ENCODE measurements around the gene MCF2. TPM values are rescaled to one million over a fixed set of nuclear protein-coding genes. Genes with fewer than 3 reads are reported as not detected.

MCF2 gene
- polyA plus RNA-seq, 1 donor from 2014 or later = 16.0 TPM

DNA sequence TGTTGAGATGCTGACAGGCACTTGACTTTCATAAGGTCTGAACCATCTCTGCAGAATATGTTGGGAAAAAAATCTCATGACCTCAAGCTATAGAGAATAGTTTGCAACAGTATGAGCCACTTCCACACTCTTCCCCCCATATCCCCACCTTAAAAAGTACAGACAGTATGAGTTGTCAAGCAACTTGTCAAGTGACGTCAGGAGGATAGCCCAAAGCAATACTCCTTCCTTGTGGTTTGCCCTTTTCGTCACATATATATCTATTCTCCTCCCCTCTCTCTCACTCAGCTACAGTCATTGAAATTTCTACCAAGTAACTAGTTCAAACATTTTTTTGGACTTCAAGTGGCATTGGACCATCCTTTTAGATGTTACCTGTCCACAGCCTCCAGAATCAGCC, 67.7 kb downstream of the MCF2 start:
- no peaks in the 10 kb centered on the region for H3K9me2 ChIP-seq (ENCODE audit: insufficient read depth, low read length)
- H3K36me3 ChIP-seq (ENCODE audit: insufficient read depth, low read length) = no peaks in the 10 kb centered on the region
- H3K4me3 ChIP-seq (ENCODE audit: low read length) = no peak overlapping the region

DNA sequence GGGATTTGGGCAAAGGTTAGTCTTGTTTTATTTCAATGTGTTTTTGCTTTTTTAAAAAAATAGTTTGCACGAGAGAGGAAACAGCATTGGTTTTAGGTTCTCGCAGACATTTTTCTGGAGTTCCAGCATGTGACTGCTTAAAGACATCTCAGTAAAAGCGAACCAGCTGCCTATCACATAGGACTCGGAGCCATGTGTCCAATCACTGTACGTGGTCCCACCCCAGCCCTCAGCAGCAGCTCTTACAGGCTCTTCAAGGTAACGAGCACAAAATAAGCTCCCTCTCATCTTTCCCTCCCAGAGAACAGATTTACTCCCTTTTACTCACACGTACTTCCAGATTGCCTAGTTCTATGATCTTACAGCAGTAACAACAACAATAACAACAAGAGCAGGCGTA, 68.7 kb downstream of the MCF2 start:
- H3K27me3 ChIP-seq (ENCODE audit: insufficient read depth, low read depth, low read length) = no peaks in the 10 kb centered on the region
- no peak overlapping the region for H3K4me3 ChIP-seq (ENCODE audit: low read length)
- H3F3A ChIP-seq (ENCODE audit: insufficient read depth, low read length, poor library complexity, severe bottlenecking) = no peaks in the 10 kb centered on the region
- no peaks in the 10 kb centered on the region for H4K20me1 ChIP-seq (ENCODE audit: insufficient read depth)
- no peak overlapping the region for H3K4me2 ChIP-seq (ENCODE audit: low read length)
- H3K9me2 ChIP-seq (ENCODE audit: insufficient read depth, low read length) = no peaks in the 10 kb centered on the region
- TF ChIP-seq SMC3 (conservative IDR thresholded peaks at IDR 0.05; ENCODE audit: poor library complexity) = no peak
- no peak for TF ChIP-seq EP300 (conservative IDR thresholded peaks at IDR 0.05; ENCODE audit: poor library complexity, severe bottlenecking)
- no peak for TF ChIP-seq POLR2AphosphoS5 (IDR thresholded peaks at IDR 0.05)
- TF ChIP-seq, protein P1, sequence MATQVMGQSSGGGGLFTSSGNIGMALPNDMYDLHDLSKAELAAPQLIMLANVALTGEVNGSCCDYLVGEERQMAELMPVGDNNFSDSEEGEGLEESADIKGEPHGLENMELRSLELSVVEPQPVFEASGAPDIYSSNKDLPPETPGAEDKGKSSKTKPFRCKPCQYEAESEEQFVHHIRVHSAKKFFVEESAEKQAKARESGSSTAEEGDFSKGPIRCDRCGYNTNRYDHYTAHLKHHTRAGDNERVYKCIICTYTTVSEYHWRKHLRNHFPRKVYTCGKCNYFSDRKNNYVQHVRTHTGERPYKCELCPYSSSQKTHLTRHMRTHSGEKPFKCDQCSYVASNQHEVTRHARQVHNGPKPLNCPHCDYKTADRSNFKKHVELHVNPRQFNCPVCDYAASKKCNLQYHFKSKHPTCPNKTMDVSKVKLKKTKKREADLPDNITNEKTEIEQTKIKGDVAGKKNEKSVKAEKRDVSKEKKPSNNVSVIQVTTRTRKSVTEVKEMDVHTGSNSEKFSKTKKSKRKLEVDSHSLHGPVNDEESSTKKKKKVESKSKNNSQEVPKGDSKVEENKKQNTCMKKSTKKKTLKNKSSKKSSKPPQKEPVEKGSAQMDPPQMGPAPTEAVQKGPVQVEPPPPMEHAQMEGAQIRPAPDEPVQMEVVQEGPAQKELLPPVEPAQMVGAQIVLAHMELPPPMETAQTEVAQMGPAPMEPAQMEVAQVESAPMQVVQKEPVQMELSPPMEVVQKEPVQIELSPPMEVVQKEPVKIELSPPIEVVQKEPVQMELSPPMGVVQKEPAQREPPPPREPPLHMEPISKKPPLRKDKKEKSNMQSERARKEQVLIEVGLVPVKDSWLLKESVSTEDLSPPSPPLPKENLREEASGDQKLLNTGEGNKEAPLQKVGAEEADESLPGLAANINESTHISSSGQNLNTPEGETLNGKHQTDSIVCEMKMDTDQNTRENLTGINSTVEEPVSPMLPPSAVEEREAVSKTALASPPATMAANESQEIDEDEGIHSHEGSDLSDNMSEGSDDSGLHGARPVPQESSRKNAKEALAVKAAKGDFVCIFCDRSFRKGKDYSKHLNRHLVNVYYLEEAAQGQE (IDR thresholded peaks at IDR 0.05; ENCODE audit: borderline replicate concordance) = no peak
- TF ChIP-seq RAD21 (conservative IDR thresholded peaks at IDR 0.05) = no peak
- no peak for TF ChIP-seq TAF1 (IDR thresholded peaks at IDR 0.05; ENCODE audit: low read depth)
- TF ChIP-seq, protein P2, sequence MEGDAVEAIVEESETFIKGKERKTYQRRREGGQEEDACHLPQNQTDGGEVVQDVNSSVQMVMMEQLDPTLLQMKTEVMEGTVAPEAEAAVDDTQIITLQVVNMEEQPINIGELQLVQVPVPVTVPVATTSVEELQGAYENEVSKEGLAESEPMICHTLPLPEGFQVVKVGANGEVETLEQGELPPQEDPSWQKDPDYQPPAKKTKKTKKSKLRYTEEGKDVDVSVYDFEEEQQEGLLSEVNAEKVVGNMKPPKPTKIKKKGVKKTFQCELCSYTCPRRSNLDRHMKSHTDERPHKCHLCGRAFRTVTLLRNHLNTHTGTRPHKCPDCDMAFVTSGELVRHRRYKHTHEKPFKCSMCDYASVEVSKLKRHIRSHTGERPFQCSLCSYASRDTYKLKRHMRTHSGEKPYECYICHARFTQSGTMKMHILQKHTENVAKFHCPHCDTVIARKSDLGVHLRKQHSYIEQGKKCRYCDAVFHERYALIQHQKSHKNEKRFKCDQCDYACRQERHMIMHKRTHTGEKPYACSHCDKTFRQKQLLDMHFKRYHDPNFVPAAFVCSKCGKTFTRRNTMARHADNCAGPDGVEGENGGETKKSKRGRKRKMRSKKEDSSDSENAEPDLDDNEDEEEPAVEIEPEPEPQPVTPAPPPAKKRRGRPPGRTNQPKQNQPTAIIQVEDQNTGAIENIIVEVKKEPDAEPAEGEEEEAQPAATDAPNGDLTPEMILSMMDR (IDR thresholded peaks at IDR 0.05; ENCODE audit: poor library complexity, severe bottlenecking) = no peak
- no peak for TF ChIP-seq MXI1 (conservative IDR thresholded peaks at IDR 0.05; ENCODE audit: poor library complexity, severe bottlenecking)
- TF ChIP-seq EZH2 (IDR thresholded peaks at IDR 0.05; ENCODE audit: borderline replicate concordance, insufficient read depth, low read length, poor library complexity, severe bottlenecking) = no peak
- no peaks in the 10 kb centered on the region for H3K36me3 ChIP-seq (ENCODE audit: insufficient read depth, low read length)
- H3K79me2 ChIP-seq (replicated peaks; ENCODE audit: insufficient read depth, low read length) = no peaks in the 10 kb centered on the region
- H2AFZ ChIP-seq (ENCODE audit: low read depth, low read length) = no peak overlapping the region
- H3K27ac ChIP-seq (ENCODE audit: low read length) = no peak overlapping the region
- no peaks in the 10 kb centered on the region for H3K9me3 ChIP-seq (ENCODE audit: low read length)
- H3K9ac ChIP-seq (ENCODE audit: low read length) = no peak overlapping the region

More for the DNA sequence above, 67.7 kb downstream of the MCF2 start:
- Histone ChIP-seq H3K79me2 (replicated peaks; ENCODE audit: insufficient read depth, low read length) (no peaks in the 10 kb centered on the region), H3K27ac (ENCODE audit: low read length) (no peak overlapping the region), H3K27me3 (ENCODE audit: insufficient read depth, low read depth, low read length) (no peaks in the 10 kb centered on the region), H4K20me1 (ENCODE audit: insufficient read depth) (no peaks in the 10 kb centered on the region), H2AFZ (ENCODE audit: low read depth, low read length) (no peak overlapping the region), H3F3A (ENCODE audit: insufficient read depth, low read length, poor library complexity, severe bottlenecking) (no peaks in the 10 kb centered on the region), H3K9ac (ENCODE audit: low read length) (no peak overlapping the region), H3K9me3 (ENCODE audit: low read length) (no peaks in the 10 kb centered on the region), H3K4me2 (ENCODE audit: low read length) (no peak overlapping the region)
- TF ChIP-seq SMC3 (conservative IDR thresholded peaks at IDR 0.05; ENCODE audit: poor library complexity) = no peak
- no peak for TF ChIP-seq RAD21 (conservative IDR thresholded peaks at IDR 0.05)
- TF ChIP-seq MXI1 (conservative IDR thresholded peaks at IDR 0.05; ENCODE audit: poor library complexity, severe bottlenecking) = no peak
- no peak for TF ChIP-seq TAF1 (IDR thresholded peaks at IDR 0.05; ENCODE audit: low read depth)
- TF ChIP-seq EP300 (conservative IDR thresholded peaks at IDR 0.05; ENCODE audit: poor library complexity, severe bottlenecking) = no peak
- TF ChIP-seq EZH2 (IDR thresholded peaks at IDR 0.05; ENCODE audit: borderline replicate concordance, insufficient read depth, low read length, poor library complexity, severe bottlenecking) = no peak
- TF ChIP-seq, protein P1 (IDR thresholded peaks at IDR 0.05; ENCODE audit: borderline replicate concordance) = no peak
- TF ChIP-seq, protein P2 (IDR thresholded peaks at IDR 0.05; ENCODE audit: poor library complexity, severe bottlenecking) = no peak
- TF ChIP-seq POLR2AphosphoS5 (IDR thresholded peaks at IDR 0.05) = no peak
